GM12873 (cell line): Measurements from ENCODE around the gene ACBD6.

Experiments used
- CTCF ChIP-seq: IDR thresholded peaks from 2 replicates; pipeline ENCODE4 v1.5.1; 2012; ENCODE audit warnings: low read depth, mild to moderate bottlenecking, moderate library complexity, low read length, control low read depth; ENCODE audit not compliant: insufficient read depth; ENCODE audit errors: missing control alignments

The ACBD6 gene

GRCh38 chr1:180265871-180266270 is 236.5 kb downstream of the ACBD6 start:
- no peak for TF ChIP-seq CTCF

GRCh38 chr1:180265201-180265600 is 237.2 kb downstream of the ACBD6 start:
- no peak for TF ChIP-seq CTCF

- no peak for TF ChIP-seq CTCF
Observed at GRCh38 chr1:180264595-180264994, 237.8 kb downstream of the ACBD6 start.

- TF ChIP-seq CTCF, result no peak
Observed at GRCh38 chr1:180262628-180263488, 239.5 kb downstream of the ACBD6 start.

- TF ChIP-seq CTCF, result no peak
Observed at GRCh38 chr1:180261524-180262155, 240.7 kb downstream of the ACBD6 start.

- no peak for TF ChIP-seq CTCF
Observed at GRCh38 chr1:180261030-180261429, 241.3 kb downstream of the ACBD6 start.

GRCh38 chr1:180260541-180260940 is 241.8 kb downstream of the ACBD6 start:
- no peak for TF ChIP-seq CTCF
